GM12801 (cell line): ENCODE measurements around the gene PSMB11.

ENCODE experiments used
- CTCF ChIP-seq: IDR thresholded peaks from one replicate; pipeline ENCODE4 v1.5.1; 2011; ENCODE audit warnings: control low read depth; ENCODE audit not compliant: insufficient read length; ENCODE audit errors: extremely low read depth

The PSMB11 gene

GRCh38 chr14:23009483-23009938 lies 32.5 kb upstream of the PSMB11 start:
- no peak for TF ChIP-seq CTCF

DNA sequence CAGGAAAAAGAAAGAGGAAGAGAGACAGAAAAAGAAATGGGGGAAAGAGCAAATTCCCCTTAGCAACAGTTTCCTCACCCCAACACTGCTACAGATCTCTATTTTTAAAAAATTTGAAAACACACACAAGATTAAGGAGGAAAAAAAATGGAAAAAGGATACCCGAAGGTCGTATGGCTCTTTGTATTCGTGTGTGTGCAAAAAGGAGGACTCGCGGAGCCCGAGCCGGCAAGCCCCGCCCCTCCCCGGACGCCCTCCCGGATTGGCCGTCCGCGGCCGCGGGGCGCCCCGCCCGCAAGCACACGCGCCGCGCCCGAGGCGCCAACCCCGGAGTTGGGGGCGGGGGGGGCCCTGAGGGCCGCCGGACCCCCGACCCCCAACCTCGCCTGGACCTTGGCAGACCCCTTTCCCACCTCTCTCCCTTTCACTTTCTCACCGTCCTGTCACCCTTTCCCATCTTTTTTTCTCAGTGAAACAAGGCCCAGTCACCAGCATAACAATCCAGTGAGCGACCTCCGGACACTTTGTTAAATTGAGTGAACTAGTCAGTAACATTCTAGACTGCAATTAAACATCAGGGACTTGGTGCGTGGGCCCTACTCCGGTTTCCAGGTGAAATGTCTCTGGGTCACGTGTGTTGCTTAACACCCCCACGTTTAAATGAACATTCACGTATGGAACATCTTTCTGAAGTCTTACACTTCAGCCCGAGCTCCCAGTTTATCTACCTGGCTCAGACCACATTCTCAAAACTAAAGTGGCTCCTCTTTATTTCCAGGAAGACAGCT lies 31.9 kb upstream of the PSMB11 start, which contains the start of gene C14orf93:
Gene C14orf93, minus strand, starts transcription at position 205 of the 788 bp plus-strand sequence. CDS start 11,120 bp downstream, outside the sequence.
- TF ChIP-seq CTCF, result no peak

- no peak for TF ChIP-seq CTCF
These were observed 28.8 kb upstream of the PSMB11 start for GRCh38 chr14:23013054-23013748.

GRCh38 chr14:23015618-23016017 lies 26.4 kb upstream of the PSMB11 start:
- TF ChIP-seq CTCF, result no peak

GRCh38 chr14:23017091-23017490 lies 24.9 kb upstream of the PSMB11 start:
- TF ChIP-seq CTCF, result no peak

GRCh38 chr14:23018107-23018506 lies 23.9 kb upstream of the PSMB11 start:
- TF ChIP-seq CTCF, result no peak
